K562 (cell line): Measurements from ENCODE around the gene DGKZ. TPM values are rescaled to one million over a fixed set of nuclear protein-coding genes. Genes with fewer than 3 reads are reported as not detected.

Experiments used
- CBFA2T2 ChIP-seq: fragments of 450-650 bp; conservative IDR thresholded peaks from 2 replicates; pipeline ENCODE4 v1.6.1; 2017; ENCODE audit warnings: mild to moderate bottlenecking
- CEBPB ChIP-seq: fragments of 450-650 bp; IDR thresholded peaks from 2 replicates; pipeline ENCODE4 v1.6.1; 2016; ENCODE audit warnings: missing genetic modification characterization, missing compliant biosample characterization
- FOXP1 ChIP-seq: sonication (generic); formaldehyde crosslinking; IDR thresholded peaks from 2 replicates; pipeline ENCODE4 v1.8.0; 2022; ENCODE audit warnings: mild to moderate bottlenecking, missing genetic modification reagents
- GTF2F1 ChIP-seq: IDR thresholded peaks from 2 replicates; pipeline ENCODE4 v1.6.1; 2011; ENCODE audit warnings: low read depth, low read length, improper control_type of control experiment
- HNRNPLL ChIP-seq: fragments of 200-400 bp; formaldehyde crosslinking; IDR thresholded peaks from 2 replicates; pipeline ENCODE4 v1.6.1; 2017; ENCODE audit warnings: low read length, low read depth, mild to moderate bottlenecking; ENCODE audit not compliant: poor library complexity, severe bottlenecking
- KDM1A ChIP-seq, 2 experiments: fragments of 450-650 bp; IDR thresholded peaks; 2 replicates each; pipeline ENCODE4 v1.6.1; 2016; ENCODE audit warnings: mild to moderate bottlenecking in 2 of 2
- MEIS2 ChIP-seq: fragments of 450-650 bp; IDR thresholded peaks from 2 replicates; pipeline ENCODE4 v1.6.1; 2014; ENCODE audit warnings: mild to moderate bottlenecking; ENCODE audit not compliant: partially characterized antibody
- NBN ChIP-seq: fragments of 450-650 bp; IDR thresholded peaks from 2 replicates; pipeline ENCODE4 v1.6.1; 2016; ENCODE audit warnings: low read depth, mild to moderate bottlenecking
- NFXL1 ChIP-seq: fragments of 450-650 bp; formaldehyde crosslinking; IDR thresholded peaks from 2 replicates; pipeline ENCODE4 v1.4.0; 2021; ENCODE audit warnings: mild to moderate bottlenecking
- PRPF4 ChIP-seq: fragments of 200-400 bp; formaldehyde crosslinking; IDR thresholded peaks from one replicate; pipeline ENCODE4 v1.6.1; 2017; ENCODE audit warnings: low read length, low read depth, mild to moderate bottlenecking; ENCODE audit not compliant: insufficient read depth, poor library complexity, severe bottlenecking
- SMARCE1 ChIP-seq: fragments of 450-650 bp; IDR thresholded peaks from 2 replicates; pipeline ENCODE4 v1.7.1; 2016; ENCODE audit warnings: mild to moderate bottlenecking
- XRCC4 ChIP-seq: IDR thresholded peaks from one replicate; pipeline ENCODE4 v1.6.1; 2011; ENCODE audit not compliant: insufficient read depth, insufficient read length; ENCODE audit errors: extremely low read depth
- ZNF174 ChIP-seq: fragments of 250-450 bp; sonication (Bioruptor Pico); IDR thresholded peaks from 2 replicates; pipeline ENCODE4 v1.4.0; 2020; ENCODE audit warnings: mild to moderate bottlenecking
- ZNF586 ChIP-seq: fragments of 450-650 bp; formaldehyde crosslinking; conservative IDR thresholded peaks from 2 replicates; pipeline ENCODE4 v1.4.0; 2020; ENCODE audit warnings: mild to moderate bottlenecking, moderate library complexity
- polyA plus RNA-seq, 8 experiments: library from polyadenylated mRNA; depleted of rRNA in 4 of 8; stranded (reverse) in 5 of 8; unstranded in 3 of 8; fragments of >200 nt; fragmentation: Nextera tagmentation in 2 of 8; fragmentation: Illumina TruSeq in 1 of 8; extraction: Ambion mirVana in 2 of 8; extraction: Trizol in 1 of 8; gene quantifications; 2 replicates each; pipeline versions ENCODE4 v1.2.1 to v1.2.3, GENCODE V29; 2011 to 2014; ENCODE audit warnings: inconsistent platforms in 1 of 8, missing spikeins in 1 of 8
- total RNA-seq, 7 experiments: library from RNA; depleted of rRNA in 6 of 7; stranded (reverse); fragments of >200 nt in 6 of 7; fragmentation: Illumina TruSeq in 2 of 7; extraction: Trizol in 2 of 7; gene quantifications; 2 replicates each; pipeline versions ENCODE4 v1.2.1 to v1.2.3, GENCODE V29; 2011 to 2021; ENCODE audit warnings: low replicate concordance in 1 of 7
- TF ChIP-seq, protein P1 (sequence below): fragments of 200-800 bp; sonication (Bioruptor generic); IDR thresholded peaks from 2 replicates; pipeline ENCODE4 v1.6.1; 2016; ENCODE audit warnings: missing genetic modification characterization, missing compliant biosample characterization
- TF ChIP-seq, protein P2 (sequence below): sonication (generic); formaldehyde crosslinking; IDR thresholded peaks from 2 replicates; pipeline ENCODE4 v1.9.0; 2022; ENCODE audit warnings: mild to moderate bottlenecking, missing genetic modification reagents
- TF ChIP-seq, protein P3 (sequence below): fragments of 250-450 bp; sonication (Bioruptor Pico); IDR thresholded peaks from 2 replicates; pipeline ENCODE4 v1.8.0; 2021; ENCODE audit warnings: moderate library complexity, mild to moderate bottlenecking, inconsistent platforms
- TF ChIP-seq, protein P4 (sequence below), 2 experiments: IDR thresholded peaks; 2 replicates each; pipeline ENCODE4 v1.6.1; 2011; ENCODE audit warnings: borderline replicate concordance in 1 of 2, control low read depth in 1 of 2, low read depth in 1 of 2, low read length in 1 of 2, mild to moderate bottlenecking in 1 of 2, mixed read lengths in 1 of 2, moderate library complexity in 1 of 2; ENCODE audit not compliant: insufficient read depth in 1 of 2, insufficient read length in 1 of 2, poor library complexity in 1 of 2, severe bottlenecking in 1 of 2; ENCODE audit errors: extremely low read depth in 1 of 2
- TF ChIP-seq, protein P5 (sequence below): fragments of 250-450 bp; sonication (Bioruptor Pico); IDR thresholded peaks from 2 replicates; pipeline ENCODE4 v1.4.0; 2020; ENCODE audit warnings: mild to moderate bottlenecking

Gene DGKZ
- total and polyA plus RNA-seq, 9 of the 15 experiments (the other 6 are each of a cell fraction or from before 2014, with no cell fraction given), result 0.51 to 100 (median 44.2) TPM

DNA sequence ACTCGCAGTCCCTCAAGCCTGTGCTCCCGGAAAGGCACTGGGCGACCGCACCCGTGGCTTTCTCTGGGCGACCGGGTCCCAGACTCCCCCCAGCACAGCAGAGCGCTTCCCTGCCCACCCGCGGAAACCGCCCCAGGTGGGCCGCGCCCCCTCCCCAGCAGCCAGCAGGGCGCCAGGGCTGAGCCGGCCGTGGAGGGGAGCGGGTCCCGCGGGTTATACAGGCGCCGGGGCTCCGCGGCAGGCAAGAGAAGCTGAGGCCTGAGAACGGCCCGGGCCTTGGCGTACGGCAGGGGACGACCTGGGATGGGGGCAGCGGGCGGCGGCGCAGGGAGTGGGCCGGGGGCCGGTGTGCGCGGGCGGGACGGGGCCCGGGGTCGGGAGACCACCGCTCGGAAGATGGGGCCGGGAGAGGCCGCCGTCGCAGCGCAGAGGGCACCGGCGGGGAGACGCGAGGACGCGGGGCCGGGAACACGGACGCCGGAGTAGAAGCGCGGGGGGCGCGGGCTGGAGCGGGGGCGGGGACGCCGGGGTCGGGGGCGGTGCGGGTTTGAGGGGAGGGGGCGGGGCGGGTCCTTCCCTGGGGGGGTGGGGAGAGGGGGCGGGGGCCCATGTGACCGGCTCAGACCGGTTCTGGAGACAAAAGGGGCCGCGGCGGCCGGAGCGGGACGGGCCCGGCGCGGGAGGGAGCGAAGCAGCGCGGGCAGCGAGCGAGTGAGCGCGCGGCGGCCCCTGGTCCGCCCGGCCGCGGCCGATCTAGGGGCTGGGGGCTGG lies 34.0 kb downstream of the DGKZ start, which contains the start of gene MDK (continued):
- TF ChIP-seq, protein P1, sequence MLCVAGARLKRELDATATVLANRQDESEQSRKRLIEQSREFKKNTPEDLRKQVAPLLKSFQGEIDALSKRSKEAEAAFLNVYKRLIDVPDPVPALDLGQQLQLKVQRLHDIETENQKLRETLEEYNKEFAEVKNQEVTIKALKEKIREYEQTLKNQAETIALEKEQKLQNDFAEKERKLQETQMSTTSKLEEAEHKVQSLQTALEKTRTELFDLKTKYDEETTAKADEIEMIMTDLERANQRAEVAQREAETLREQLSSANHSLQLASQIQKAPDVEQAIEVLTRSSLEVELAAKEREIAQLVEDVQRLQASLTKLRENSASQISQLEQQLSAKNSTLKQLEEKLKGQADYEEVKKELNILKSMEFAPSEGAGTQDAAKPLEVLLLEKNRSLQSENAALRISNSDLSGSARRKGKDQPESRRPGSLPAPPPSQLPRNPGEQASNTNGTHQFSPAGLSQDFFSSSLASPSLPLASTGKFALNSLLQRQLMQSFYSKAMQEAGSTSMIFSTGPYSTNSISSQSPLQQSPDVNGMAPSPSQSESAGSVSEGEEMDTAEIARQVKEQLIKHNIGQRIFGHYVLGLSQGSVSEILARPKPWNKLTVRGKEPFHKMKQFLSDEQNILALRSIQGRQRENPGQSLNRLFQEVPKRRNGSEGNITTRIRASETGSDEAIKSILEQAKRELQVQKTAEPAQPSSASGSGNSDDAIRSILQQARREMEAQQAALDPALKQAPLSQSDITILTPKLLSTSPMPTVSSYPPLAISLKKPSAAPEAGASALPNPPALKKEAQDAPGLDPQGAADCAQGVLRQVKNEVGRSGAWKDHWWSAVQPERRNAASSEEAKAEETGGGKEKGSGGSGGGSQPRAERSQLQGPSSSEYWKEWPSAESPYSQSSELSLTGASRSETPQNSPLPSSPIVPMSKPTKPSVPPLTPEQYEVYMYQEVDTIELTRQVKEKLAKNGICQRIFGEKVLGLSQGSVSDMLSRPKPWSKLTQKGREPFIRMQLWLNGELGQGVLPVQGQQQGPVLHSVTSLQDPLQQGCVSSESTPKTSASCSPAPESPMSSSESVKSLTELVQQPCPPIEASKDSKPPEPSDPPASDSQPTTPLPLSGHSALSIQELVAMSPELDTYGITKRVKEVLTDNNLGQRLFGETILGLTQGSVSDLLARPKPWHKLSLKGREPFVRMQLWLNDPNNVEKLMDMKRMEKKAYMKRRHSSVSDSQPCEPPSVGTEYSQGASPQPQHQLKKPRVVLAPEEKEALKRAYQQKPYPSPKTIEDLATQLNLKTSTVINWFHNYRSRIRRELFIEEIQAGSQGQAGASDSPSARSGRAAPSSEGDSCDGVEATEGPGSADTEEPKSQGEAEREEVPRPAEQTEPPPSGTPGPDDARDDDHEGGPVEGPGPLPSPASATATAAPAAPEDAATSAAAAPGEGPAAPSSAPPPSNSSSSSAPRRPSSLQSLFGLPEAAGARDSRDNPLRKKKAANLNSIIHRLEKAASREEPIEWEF (CRISPR knock-in tag), result no peak
- TF ChIP-seq, protein P2, sequence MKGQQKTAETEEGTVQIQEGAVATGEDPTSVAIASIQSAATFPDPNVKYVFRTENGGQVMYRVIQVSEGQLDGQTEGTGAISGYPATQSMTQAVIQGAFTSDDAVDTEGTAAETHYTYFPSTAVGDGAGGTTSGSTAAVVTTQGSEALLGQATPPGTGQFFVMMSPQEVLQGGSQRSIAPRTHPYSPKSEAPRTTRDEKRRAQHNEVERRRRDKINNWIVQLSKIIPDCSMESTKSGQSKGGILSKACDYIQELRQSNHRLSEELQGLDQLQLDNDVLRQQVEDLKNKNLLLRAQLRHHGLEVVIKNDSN, result no peak
- TF ChIP-seq PRPF4, result no peak
- TF ChIP-seq XRCC4, result no peak
- no peak for TF ChIP-seq SMARCE1
- no peak for TF ChIP-seq GTF2F1
- TF ChIP-seq ZNF174 (CRISPR knock-in tag), result no peak
- no peak for TF ChIP-seq NBN
- TF ChIP-seq, protein P3, sequence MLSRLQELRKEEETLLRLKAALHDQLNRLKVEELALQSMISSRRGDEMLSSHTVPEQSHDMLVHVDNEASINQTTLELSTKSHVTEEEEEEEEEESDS (CRISPR knock-in tag), result no peak
- no peak for TF ChIP-seq MEIS2
- no peak for TF ChIP-seq KDM1A (IDR thresholded peaks at IDR 0.05)
- TF ChIP-seq CEBPB (tag), result no peak
- TF ChIP-seq, protein P4, sequence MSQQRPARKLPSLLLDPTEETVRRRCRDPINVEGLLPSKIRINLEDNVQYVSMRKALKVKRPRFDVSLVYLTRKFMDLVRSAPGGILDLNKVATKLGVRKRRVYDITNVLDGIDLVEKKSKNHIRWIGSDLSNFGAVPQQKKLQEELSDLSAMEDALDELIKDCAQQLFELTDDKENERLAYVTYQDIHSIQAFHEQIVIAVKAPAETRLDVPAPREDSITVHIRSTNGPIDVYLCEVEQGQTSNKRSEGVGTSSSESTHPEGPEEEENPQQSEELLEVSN (IDR thresholded peaks at IDR 0.05; ENCODE audit: borderline replicate concordance in 1 of 2, extremely low read depth in 1 of 2, insufficient read depth in 1 of 2, insufficient read length in 1 of 2, low read depth in 1 of 2, low read length in 1 of 2, poor library complexity in 1 of 2, severe bottlenecking in 1 of 2), result peak in 1 of 2 experiments; percentile 79
- no peak for TF ChIP-seq HNRNPLL
- no peak for TF ChIP-seq CBFA2T2
- no peak; the same call in 1 of the 2 replicates for TF ChIP-seq ZNF586 (CRISPR knock-in tag)
- TF ChIP-seq, protein P5, sequence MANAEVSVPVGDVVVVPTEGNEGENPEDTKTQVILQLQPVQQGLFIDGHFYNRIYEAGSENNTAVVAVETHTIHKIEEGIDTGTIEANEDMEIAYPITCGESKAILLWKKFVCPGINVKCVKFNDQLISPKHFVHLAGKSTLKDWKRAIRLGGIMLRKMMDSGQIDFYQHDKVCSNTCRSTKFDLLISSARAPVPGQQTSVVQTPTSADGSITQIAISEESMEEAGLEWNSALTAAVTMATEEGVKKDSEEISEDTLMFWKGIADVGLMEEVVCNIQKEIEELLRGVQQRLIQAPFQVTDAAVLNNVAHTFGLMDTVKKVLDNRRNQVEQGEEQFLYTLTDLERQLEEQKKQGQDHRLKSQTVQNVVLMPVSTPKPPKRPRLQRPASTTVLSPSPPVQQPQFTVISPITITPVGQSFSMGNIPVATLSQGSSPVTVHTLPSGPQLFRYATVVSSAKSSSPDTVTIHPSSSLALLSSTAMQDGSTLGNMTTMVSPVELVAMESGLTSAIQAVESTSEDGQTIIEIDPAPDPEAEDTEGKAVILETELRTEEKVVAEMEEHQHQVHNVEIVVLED (CRISPR knock-in tag), result no peak
- TF ChIP-seq FOXP1 (CRISPR knock-in tag), result no peak
- no peak for TF ChIP-seq NFXL1 (CRISPR knock-in tag)
